ENCODE data around the gene PLA2G1B.

- TF ChIP-seq CTCF (IDR thresholded peaks at IDR 0.05) (no peak), ZFX (IDR thresholded peaks at IDR 0.05; ENCODE audit: borderline replicate concordance) (no peak)
Measured at GRCh38 chr12:120366845-120367232, 39.3 kb upstream of the PLA2G1B start.

Data from 22Rv1 (cell line).